ENCODE measurements around the gene CTTNBP2. TPM values are rescaled to one million over a fixed set of nuclear protein-coding genes. Genes with fewer than 3 reads are reported as not detected.

CTTNBP2 gene
- total and polyA plus RNA-seq, 8 donors: 3.0 to 22.2 (median 19.2) TPM

GRCh38 chr7:117785431-117785830, 87.8 kb downstream of the CTTNBP2 start:
- H3K9me3 ChIP-seq: no peaks in the 10 kb centered on the region
- H3K4me3 ChIP-seq: no peak overlapping the region
- DNase-seq: no peak
- no peaks in the 10 kb centered on the region for H3K36me3 ChIP-seq
- no peak for TF ChIP-seq CTCF (IDR thresholded peaks at IDR 0.05)
- no peak overlapping the region for H3K27ac ChIP-seq
- no peaks in the 10 kb centered on the region for H3K4me1 ChIP-seq
- H3K27me3 ChIP-seq: no peaks in the 10 kb centered on the region
- intact Hi-C loops (cut with DNase I): no loop called here
- no peak for ATAC-seq

DNA sequence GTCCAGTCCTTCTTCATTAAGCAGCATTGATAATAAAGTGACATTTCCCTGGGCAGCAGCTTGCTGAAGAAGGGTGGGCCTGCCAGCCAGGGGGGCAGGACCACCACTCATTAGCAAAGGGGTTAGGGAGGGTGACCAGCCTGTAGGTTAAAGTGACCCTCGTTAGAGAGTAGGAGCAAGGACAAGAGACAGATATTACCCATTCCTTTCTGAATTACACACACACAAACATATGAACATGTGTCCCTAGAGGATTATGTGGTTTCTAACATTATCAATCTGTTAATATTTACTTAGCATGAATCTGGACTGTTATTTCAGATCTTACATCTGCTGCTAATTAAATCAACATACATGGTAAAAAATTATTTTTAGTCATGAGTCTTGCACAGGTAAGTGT, 88.9 kb downstream of the CTTNBP2 start:
- no peaks in the 10 kb centered on the region for H3K4me1 ChIP-seq
- intact Hi-C loops (cut with DNase I): no loop called here
- no peak for DNase-seq
- ATAC-seq: no peak
- no peaks in the 10 kb centered on the region for H3K9me3 ChIP-seq
- no peak for TF ChIP-seq CTCF (IDR thresholded peaks at IDR 0.05)
- no peaks in the 10 kb centered on the region for H3K36me3 ChIP-seq
- no peaks in the 10 kb centered on the region for H3K27me3 ChIP-seq
- H3K4me3 ChIP-seq: no peak overlapping the region
- H3K27ac ChIP-seq: no peak overlapping the region

DNA sequence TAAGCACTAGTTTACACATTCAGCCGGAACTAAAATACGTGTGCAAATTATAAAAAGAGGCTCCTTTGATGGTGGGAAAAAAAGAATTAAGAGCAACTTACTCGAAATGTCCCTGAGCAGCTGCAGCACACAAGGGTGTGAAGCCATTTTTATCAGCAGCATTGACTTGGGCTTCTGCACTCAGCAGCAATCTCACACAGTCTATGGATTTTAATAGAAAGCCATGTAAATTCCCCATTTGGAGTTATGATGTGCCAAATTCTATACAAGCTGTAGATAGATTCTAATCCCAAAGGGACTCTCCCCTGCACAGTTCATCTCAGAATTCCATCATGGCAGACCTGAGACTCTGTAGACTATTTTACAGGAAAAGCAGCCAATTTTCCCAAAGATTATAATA, 90.5 kb downstream of the CTTNBP2 start:
- Histone ChIP-seq H3K4me3 (no peak overlapping the region), H3K36me3 (no peaks in the 10 kb centered on the region), H3K27ac (no peak overlapping the region), H3K4me1 (no peaks in the 10 kb centered on the region), H3K9me3 (no peaks in the 10 kb centered on the region), H3K27me3 (no peaks in the 10 kb centered on the region)
- DNase-seq: no peak
- ATAC-seq: no peak
- intact Hi-C loops (cut with DNase I): no loop called here
- TF ChIP-seq CTCF (IDR thresholded peaks at IDR 0.05): no peak

DNA sequence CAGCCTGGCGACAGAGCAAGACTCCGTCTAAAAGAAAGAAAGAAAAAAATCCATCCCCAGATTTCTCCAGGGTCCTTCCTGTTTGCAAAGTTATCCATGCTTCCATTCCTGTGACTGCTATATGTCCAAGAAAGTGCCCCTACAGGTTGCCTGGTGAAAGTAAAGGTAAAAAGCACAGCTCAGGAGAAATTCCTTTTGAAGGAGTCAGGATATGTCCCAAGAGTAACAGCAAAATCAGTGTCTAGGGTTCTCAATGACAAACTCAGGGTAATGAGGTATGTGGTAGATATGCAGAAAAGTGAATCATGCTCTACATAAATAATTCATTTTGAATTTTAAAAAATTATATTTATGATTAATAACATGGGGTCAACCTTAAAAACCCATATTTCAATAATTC, 91.5 kb downstream of the CTTNBP2 start:
- no peaks in the 10 kb centered on the region for H3K27me3 ChIP-seq

GRCh38 chr7:117780832-117781231, 92.4 kb downstream of the CTTNBP2 start:
- no peak for TF ChIP-seq CTCF (IDR thresholded peaks at IDR 0.05)

More for the DNA sequence above, 91.5 kb downstream of the CTTNBP2 start:
- no peak for ATAC-seq
- H3K4me3 ChIP-seq: no peak overlapping the region
- intact Hi-C loops (cut with DNase I): no loop called here
- no peak for DNase-seq
- no peak overlapping the region for H3K27ac ChIP-seq
- no peaks in the 10 kb centered on the region for H3K36me3 ChIP-seq
- no peaks in the 10 kb centered on the region for H3K9me3 ChIP-seq
- H3K4me1 ChIP-seq: no peaks in the 10 kb centered on the region
- TF ChIP-seq CTCF (IDR thresholded peaks at IDR 0.05): no peak

More at GRCh38 chr7:117780832-117781231, 92.4 kb downstream of the CTTNBP2 start:
- Histone ChIP-seq H3K27ac (no peak overlapping the region), H3K4me1 (no peaks in the 10 kb centered on the region), H3K36me3 (no peaks in the 10 kb centered on the region), H3K9me3 (no peaks in the 10 kb centered on the region), H3K4me3 (no peak overlapping the region), H3K27me3 (no peaks in the 10 kb centered on the region)
- DNase-seq (no peak), ATAC-seq (no peak)
- intact Hi-C loops (cut with DNase I): no loop called here
